Adrenal gland (tissue), 5 donors: ENCODE measurements around the gene FAM20C.

Experiments used
- POLR2A ChIP-seq, 2 donors: fragments of 450-650 bp; IDR thresholded peaks; one replicate each; pipeline ENCODE4 v1.6.1; 2017; ENCODE audit warnings: antibody characterized with exemption in 2 of 2, mild to moderate bottlenecking in 2 of 2, moderate library complexity in 1 of 2
- TF ChIP-seq, protein P1 (sequence below), 6 experiments: fragments of 450-650 bp in 4 of 6; fragments of 200-600 bp in 2 of 6; sonication (generic) in 1 of 6; IDR thresholded peaks; 1 replicate in 5 of 6; 2 replicates in 1 of 6; pipeline versions ENCODE4 v1.5.1 to v1.8.0; 2016 to 2021; ENCODE audit warnings: antibody characterized with exemption in 6 of 6, mild to moderate bottlenecking in 2 of 6, moderate library complexity in 1 of 6
- donor health status: DM: no; HTN: no; CAD: no.

DNA sequence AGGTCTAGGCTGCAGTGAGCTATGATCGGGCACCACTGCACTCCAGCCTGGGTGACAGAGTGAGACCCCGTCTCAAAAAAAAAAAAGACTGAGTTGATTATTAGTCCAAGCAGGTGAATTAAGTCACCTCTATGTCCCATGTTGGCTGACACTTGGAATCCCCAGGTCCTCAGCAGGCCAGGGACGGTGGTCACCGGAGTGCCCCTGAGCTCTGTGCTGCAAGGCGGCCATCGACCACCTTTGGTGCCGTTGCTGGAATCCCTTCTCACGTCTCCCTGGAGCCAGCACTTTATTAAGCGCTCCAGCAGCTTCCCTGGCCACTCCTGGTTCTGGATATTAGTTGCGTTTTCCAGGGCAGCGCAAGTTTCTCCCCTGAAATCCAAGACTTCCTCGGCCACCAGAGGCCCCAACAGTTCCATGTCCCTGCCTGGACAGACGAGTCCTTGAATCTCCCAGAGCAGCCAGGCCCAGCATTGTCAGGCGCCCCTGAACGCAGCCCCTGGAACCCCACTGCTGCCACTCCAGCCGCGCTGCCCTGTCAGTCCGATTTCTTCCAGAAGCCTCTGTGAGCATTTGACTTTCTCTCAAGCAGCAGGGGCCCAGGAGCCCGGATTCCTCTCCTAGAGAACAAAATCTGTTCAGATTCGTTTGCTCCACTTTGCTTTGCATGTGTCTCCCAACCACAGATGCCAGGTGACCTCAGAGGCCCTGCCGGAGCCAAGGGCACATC lies 59.2 kb downstream of the FAM20C start:
- TF ChIP-seq, protein P1, sequence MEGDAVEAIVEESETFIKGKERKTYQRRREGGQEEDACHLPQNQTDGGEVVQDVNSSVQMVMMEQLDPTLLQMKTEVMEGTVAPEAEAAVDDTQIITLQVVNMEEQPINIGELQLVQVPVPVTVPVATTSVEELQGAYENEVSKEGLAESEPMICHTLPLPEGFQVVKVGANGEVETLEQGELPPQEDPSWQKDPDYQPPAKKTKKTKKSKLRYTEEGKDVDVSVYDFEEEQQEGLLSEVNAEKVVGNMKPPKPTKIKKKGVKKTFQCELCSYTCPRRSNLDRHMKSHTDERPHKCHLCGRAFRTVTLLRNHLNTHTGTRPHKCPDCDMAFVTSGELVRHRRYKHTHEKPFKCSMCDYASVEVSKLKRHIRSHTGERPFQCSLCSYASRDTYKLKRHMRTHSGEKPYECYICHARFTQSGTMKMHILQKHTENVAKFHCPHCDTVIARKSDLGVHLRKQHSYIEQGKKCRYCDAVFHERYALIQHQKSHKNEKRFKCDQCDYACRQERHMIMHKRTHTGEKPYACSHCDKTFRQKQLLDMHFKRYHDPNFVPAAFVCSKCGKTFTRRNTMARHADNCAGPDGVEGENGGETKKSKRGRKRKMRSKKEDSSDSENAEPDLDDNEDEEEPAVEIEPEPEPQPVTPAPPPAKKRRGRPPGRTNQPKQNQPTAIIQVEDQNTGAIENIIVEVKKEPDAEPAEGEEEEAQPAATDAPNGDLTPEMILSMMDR (IDR thresholded peaks at IDR 0.05), result no peak
- TF ChIP-seq POLR2A (IDR thresholded peaks at IDR 0.05), result no peak
